Natural killer cell (primary cell): ENCODE measurements around the gene OR13G1. TPM values are rescaled to one million over a fixed set of nuclear protein-coding genes. Genes with fewer than 3 reads are reported as not detected.

Experiments
- ATAC-seq, 3 donors: fragments of 150-1000 bp in 2 of 3; fragments of 200-7000 bp in 1 of 3; cut with Tn5 transposase; 1 replicate in 1 of 3; 2 replicates in 2 of 3; pipeline ENCODE4 v1.10.0; 2021; ENCODE audit warnings: mild to moderate bottlenecking in 2 of 3, moderate library complexity in 2 of 3
- DNase-seq, 2 donors: peaks; one replicate each; pipeline versions ENCODE4 v3.0.0 to v3.0.0-alpha.2; 2013 to 2021; ENCODE audit warnings: mixed read lengths in 1 of 2
- H3K27ac ChIP-seq: one replicate; pipeline ENCODE4 v1.5.1; 2013; ENCODE audit warnings: mild to moderate bottlenecking, low read length
- H3K27me3 ChIP-seq: one replicate; pipeline ENCODE4 v1.6.1; 2013; ENCODE audit warnings: low read length; ENCODE audit not compliant: control insufficient read depth, insufficient read depth
- H3K36me3 ChIP-seq: one replicate; pipeline ENCODE4 v1.6.1; 2013; ENCODE audit warnings: low read length; ENCODE audit not compliant: control insufficient read depth, insufficient read depth
- H3K4me1 ChIP-seq: one replicate; pipeline ENCODE4 v1.6.1; 2013; ENCODE audit warnings: low read length; ENCODE audit not compliant: control insufficient read depth, insufficient read depth
- H3K4me3 ChIP-seq: one replicate; pipeline ENCODE4 v1.5.1; 2013; ENCODE audit warnings: low read length
- H3K9me3 ChIP-seq: one replicate; pipeline ENCODE4 v1.6.1; 2013; ENCODE audit warnings: low read length; ENCODE audit not compliant: control insufficient read depth, insufficient read depth
- H3K27ac Mint-ChIP-seq, 2 donors: one replicate each; pipeline ENCODE4 v1.8.0; 2022; ENCODE audit warnings: mild to moderate bottlenecking in 2 of 2, mixed read lengths in 2 of 2, moderate library complexity in 1 of 2
- H3K27me3 Mint-ChIP-seq, 2 donors: one replicate each; pipeline ENCODE4 v1.8.0; 2022; ENCODE audit warnings: low read depth in 2 of 2, mixed read lengths in 2 of 2
- H3K36me3 Mint-ChIP-seq: one replicate; pipeline ENCODE4 v1.8.0; 2022; ENCODE audit warnings: mixed read lengths
- H3K4me1 Mint-ChIP-seq, 2 donors: one replicate each; pipeline ENCODE4 v1.8.0; 2022; ENCODE audit warnings: mixed read lengths in 2 of 2
- H3K4me3 Mint-ChIP-seq: one replicate; pipeline ENCODE4 v1.8.0; 2022; ENCODE audit warnings: mild to moderate bottlenecking, moderate library complexity, mixed read lengths
- H3K9me3 Mint-ChIP-seq, 2 donors: one replicate each; pipeline ENCODE4 v1.8.0; 2022; ENCODE audit warnings: mixed read lengths in 2 of 2
- CTCF ChIP-seq: fragments of 200-600 bp; IDR thresholded peaks from one replicate; pipeline ENCODE4 v1.8.0; 2022; ENCODE audit warnings: antibody characterized with exemption
- WGBS: methylation state at CpG from one replicate; pipeline ENCODE4 v1.1.7; 2013; ENCODE audit warnings: missing lambda C conversion rate; ENCODE audit not compliant: insufficient coverage; 5-methylcytosine and 5-hydroxymethylcytosine counted together
- intact Hi-C: fragments of 100-400 bp; cut with micrococcal nuclease; formaldehyde crosslinking; loops from one replicate; pipeline ENCODE4 v1.14.2; 2022
- total RNA-seq, 4 donors: library from RNA; stranded (reverse); fragments of 120-200 nt in 1 of 4; gene quantifications; one replicate each; pipeline versions ENCODE4 v1.2.3 to v1.2.4, GENCODE V29; 2013 to 2022

The OR13G1 gene
- total RNA-seq, 3 donors from 2014 or later (not counting 1 experiment from before 2014, with no cell fraction given), result not detected

- TF ChIP-seq CTCF, result no peak
- intact Hi-C loops, result no loop called here
- no peak overlapping the region for H3K4me3 ChIP-seq
- H3K27ac ChIP-seq, result no peak overlapping the region
- ATAC-seq (no peak), DNase-seq (no peak)
- H3K36me3 Mint-ChIP-seq, result no peaks in the 10 kb centered on the region
- H3K9me3 ChIP-seq, result no peaks in the 10 kb centered on the region
- no peaks in the 10 kb centered on the region for H3K4me1 Mint-ChIP-seq
- H3K4me1 ChIP-seq, result no peaks in the 10 kb centered on the region
- no peaks in the 10 kb centered on the region for H3K27me3 Mint-ChIP-seq
- no peak overlapping the region for H3K27ac Mint-ChIP-seq
- H3K9me3 Mint-ChIP-seq, result peaks cover 3 to 4% of the 10 kb centered on the region in 2 donors
- WGBS, result 76% methylated on average over 5 of the region's 7 CpGs
- H3K4me3 Mint-ChIP-seq, result no peak overlapping the region
- H3K36me3 ChIP-seq, result no peaks in the 10 kb centered on the region
- no peaks in the 10 kb centered on the region for H3K27me3 ChIP-seq
Measured at GRCh38 chr1:247656221-247656875, 23.2 kb downstream of the OR13G1 start.

GRCh38 chr1:247653040-247653439 is 26.5 kb downstream of the OR13G1 start:
- H3K4me3 ChIP-seq, result no peak overlapping the region
- no peak overlapping the region for H3K27ac Mint-ChIP-seq
- H3K9me3 Mint-ChIP-seq, result peaks cover 0 to 3% of the 10 kb centered on the region in 2 donors
- WGBS, result 87% methylated on average over 1 of the region's 1 CpG
- no peaks in the 10 kb centered on the region for H3K4me1 Mint-ChIP-seq
- no peak overlapping the region for H3K27ac ChIP-seq
- intact Hi-C loops, result no loop called here
- no peaks in the 10 kb centered on the region for H3K36me3 ChIP-seq
- no peak overlapping the region for H3K4me3 Mint-ChIP-seq
- no peaks in the 10 kb centered on the region for H3K27me3 Mint-ChIP-seq
- no peak for ATAC-seq
- H3K4me1 ChIP-seq, result no peaks in the 10 kb centered on the region
- H3K27me3 ChIP-seq, result no peaks in the 10 kb centered on the region
- H3K36me3 Mint-ChIP-seq, result no peaks in the 10 kb centered on the region
- no peak for TF ChIP-seq CTCF
- H3K9me3 ChIP-seq, result no peaks in the 10 kb centered on the region
- DNase-seq, result no peak

GRCh38 chr1:247647864-247648263 is 31.7 kb downstream of the OR13G1 start:
- no peak for ATAC-seq
- Mint-ChIP-seq H3K36me3 (no peaks in the 10 kb centered on the region), H3K9me3 (peaks cover 3% of the 10 kb centered on the region in 2 donors), H3K4me3 (no peak overlapping the region), H3K27ac (no peak overlapping the region), H3K27me3 (no peaks in the 10 kb centered on the region), H3K4me1 (no peaks in the 10 kb centered on the region)
- Histone ChIP-seq H3K36me3 (no peaks in the 10 kb centered on the region), H3K4me3 (no peak overlapping the region), H3K27me3 (no peaks in the 10 kb centered on the region), H3K27ac (no peak overlapping the region), H3K9me3 (no peaks in the 10 kb centered on the region), H3K4me1 (no peaks in the 10 kb centered on the region)
- TF ChIP-seq CTCF, result no peak
- intact Hi-C loops, result no loop called here
- no peak for DNase-seq
- 7% methylated on average over 2 of the region's 2 CpGs for WGBS

GRCh38 chr1:247646867-247647266 is 32.7 kb downstream of the OR13G1 start:
- Mint-ChIP-seq H3K9me3 (peaks cover 3% of the 10 kb centered on the region in 2 donors), H3K4me3 (no peak overlapping the region), H3K27ac (no peak overlapping the region), H3K27me3 (no peaks in the 10 kb centered on the region), H3K4me1 (no peaks in the 10 kb centered on the region), H3K36me3 (no peaks in the 10 kb centered on the region)
- TF ChIP-seq CTCF, result no peak
- Histone ChIP-seq H3K4me1 (no peaks in the 10 kb centered on the region), H3K9me3 (no peaks in the 10 kb centered on the region), H3K27me3 (no peaks in the 10 kb centered on the region), H3K36me3 (no peaks in the 10 kb centered on the region), H3K4me3 (no peak overlapping the region), H3K27ac (no peak overlapping the region)
- WGBS, result 73% methylated on average over 4 of the region's 4 CpGs
- intact Hi-C loops, result no loop called here
- DNase-seq (no peak), ATAC-seq (no peak)
